Spleen (tissue), 7 donors: ENCODE measurements around the gene IFNL2.
"Not testable (repeated sequence)": the region's sequence is repeated elsewhere in the genome, so short reads cannot be mapped to it uniquely, and the experiment has no call there.

Experiments
- POLR2A ChIP-seq, 3 donors: fragments of 450-650 bp; IDR thresholded peaks; one replicate each; pipeline ENCODE4 v1.5.1; 2017; ENCODE audit warnings: antibody characterized with exemption in 3 of 3, mild to moderate bottlenecking in 1 of 3
- TF ChIP-seq, protein P1 (sequence below), 11 experiments: fragments of 200-600 bp in 7 of 11; fragments of 450-650 bp in 4 of 11; sonication (generic) in 4 of 11; IDR thresholded peaks in 8 of 11; conservative IDR thresholded peaks in 3 of 11; 1 replicate in 7 of 11; 2 replicates in 4 of 11; pipeline versions ENCODE4 v1.4.0 to v1.8.0; 2016 to 2021; ENCODE audit warnings: antibody characterized with exemption in 11 of 11, inconsistent platforms in 4 of 11, mild to moderate bottlenecking in 1 of 11
- donor health status: DM: no; HTN: no; CAD: no; lungs with moderate emphysema.
- donor health status: DM: no; HTN: no; CAD: no.
- donor health status: DM: no; HTN: no; CAD: no.

DNA sequence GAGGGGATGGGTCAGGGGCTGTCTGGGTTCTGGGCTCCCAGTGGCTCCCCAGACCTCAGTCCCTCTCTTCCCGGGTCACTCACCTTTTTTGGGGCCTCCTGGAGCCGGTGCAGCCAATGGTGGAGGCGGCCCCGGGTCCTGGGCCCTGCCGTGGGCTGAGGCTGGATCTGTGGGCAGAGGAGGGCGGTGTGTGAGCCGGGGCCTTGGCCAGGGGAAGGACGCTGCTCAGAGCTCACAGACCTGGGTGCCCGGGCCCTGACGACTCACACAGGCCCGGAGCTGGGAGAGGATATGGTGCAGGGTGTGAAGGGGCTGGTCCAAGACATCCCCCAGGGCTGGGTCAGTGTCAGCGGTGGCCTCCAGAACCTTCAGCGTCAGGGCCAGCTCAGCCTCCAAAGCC, 24.5 kb upstream of the IFNL2 start:
- not testable (repeated sequence) for TF ChIP-seq POLR2A (IDR thresholded peaks at IDR 0.05)
- TF ChIP-seq, protein P1, sequence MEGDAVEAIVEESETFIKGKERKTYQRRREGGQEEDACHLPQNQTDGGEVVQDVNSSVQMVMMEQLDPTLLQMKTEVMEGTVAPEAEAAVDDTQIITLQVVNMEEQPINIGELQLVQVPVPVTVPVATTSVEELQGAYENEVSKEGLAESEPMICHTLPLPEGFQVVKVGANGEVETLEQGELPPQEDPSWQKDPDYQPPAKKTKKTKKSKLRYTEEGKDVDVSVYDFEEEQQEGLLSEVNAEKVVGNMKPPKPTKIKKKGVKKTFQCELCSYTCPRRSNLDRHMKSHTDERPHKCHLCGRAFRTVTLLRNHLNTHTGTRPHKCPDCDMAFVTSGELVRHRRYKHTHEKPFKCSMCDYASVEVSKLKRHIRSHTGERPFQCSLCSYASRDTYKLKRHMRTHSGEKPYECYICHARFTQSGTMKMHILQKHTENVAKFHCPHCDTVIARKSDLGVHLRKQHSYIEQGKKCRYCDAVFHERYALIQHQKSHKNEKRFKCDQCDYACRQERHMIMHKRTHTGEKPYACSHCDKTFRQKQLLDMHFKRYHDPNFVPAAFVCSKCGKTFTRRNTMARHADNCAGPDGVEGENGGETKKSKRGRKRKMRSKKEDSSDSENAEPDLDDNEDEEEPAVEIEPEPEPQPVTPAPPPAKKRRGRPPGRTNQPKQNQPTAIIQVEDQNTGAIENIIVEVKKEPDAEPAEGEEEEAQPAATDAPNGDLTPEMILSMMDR (IDR thresholded peaks at IDR 0.05 in 8 of 11, conservative IDR thresholded peaks at IDR 0.05 in 3 of 11): not testable (repeated sequence)
